ENCODE results near the gene OR4E2.

- TF ChIP-seq CTCF (conservative IDR thresholded peaks at IDR 0.05 in 1 of 2, IDR thresholded peaks at IDR 0.05 in 1 of 2; ENCODE audit: extremely low read depth in 1 of 2, insufficient read depth in 1 of 2, low read depth in 1 of 2, low read length in 2 of 2) (no peak), EZH2 (IDR thresholded peaks at IDR 0.05; ENCODE audit: borderline replicate concordance, low read length) (no peak)
Measured at GRCh38 chr14:21680072-21680471, 26.4 kb downstream of the OR4E2 start.

All from mammary epithelial cell (primary cell).